PC-3 (cell line): ENCODE data around the gene TAP2. TPM values are rescaled to one million over a fixed set of nuclear protein-coding genes. Genes with fewer than 3 reads are reported as not detected.

ENCODE experiments used
- ATAC-seq: fragments of 200-7000 bp; cut with Tn5 transposase; 2 replicates; pipeline ENCODE4 v1.9.1; 2020; ENCODE audit warnings: mild to moderate bottlenecking, moderate library complexity
- BruUV-seq: library from RNA; stranded (reverse); fragments of 400-500 nt; replicated peaks from 2 replicates; lab custom pipeline; 2021; lab: Mats Ljungman, UMichigan
- CTCF ChIA-PET: fragments of 300-600 bp; sonication (Branson Sonifier 250); formaldehyde crosslinking; loops from one replicate; lab custom pipeline; 2022; ENCODE audit warnings: antibody characterized with exemption; lab: Charles Lee
- POLR2A ChIA-PET: fragments of 300-600 bp; sonication (Branson Sonifier 250); formaldehyde crosslinking; loops from one replicate; lab custom pipeline; 2022; ENCODE audit warnings: antibody characterized with exemption; ENCODE audit not compliant: unreplicated experiment; lab: Charles Lee
- DNase-seq: peaks from one replicate; pipeline ENCODE4 v3.0.0-alpha.2; 2015
- H2AFZ ChIP-seq: fragments of 300-600 bp; sonication (generic); 2 replicates; pipeline ENCODE4 v1.6.0; 2016; ENCODE audit warnings: antibody characterized with exemption, low read length
- H3F3A ChIP-seq: fragments of 300-600 bp; sonication (generic); one replicate; pipeline ENCODE4 v1.6.0; 2017; ENCODE audit warnings: antibody characterized with exemption, low read length, control low read depth, mild to moderate bottlenecking; ENCODE audit not compliant: unreplicated experiment
- H3K27ac ChIP-seq: fragments of 300-600 bp; sonication (generic); 2 replicates; pipeline ENCODE4 v1.5.1; 2016; ENCODE audit warnings: mild to moderate bottlenecking, low read length
- H3K27me3 ChIP-seq: fragments of 300-600 bp; sonication (generic); 2 replicates; pipeline ENCODE4 v1.6.1; 2016; ENCODE audit warnings: low read length, mixed read lengths
- H3K36me3 ChIP-seq: fragments of 300-600 bp; sonication (generic); 2 replicates; pipeline ENCODE4 v1.6.1; 2016; ENCODE audit warnings: low read depth, mixed run types, low read length, mixed read lengths
- H3K4me1 ChIP-seq: fragments of 300-600 bp; sonication (generic); 2 replicates; pipeline ENCODE4 v1.5.1; 2016; ENCODE audit warnings: low read length; ENCODE audit not compliant: insufficient read depth
- H3K4me2 ChIP-seq: fragments of 300-600 bp; sonication (generic); 2 replicates; pipeline ENCODE4 v1.6.0; 2016; ENCODE audit warnings: low read length
- H3K4me3 ChIP-seq: fragments of 300-600 bp; sonication (generic); 2 replicates; pipeline ENCODE4 v1.5.1; 2016; ENCODE audit warnings: mild to moderate bottlenecking, low read length, mixed read lengths
- H3K79me2 ChIP-seq: fragments of 300-600 bp; sonication (generic); 2 replicates; pipeline ENCODE4 v1.6.1; 2017; ENCODE audit warnings: low read length, mixed read lengths
- H3K9ac ChIP-seq: fragments of 300-600 bp; sonication (generic); 2 replicates; pipeline ENCODE4 v1.6.0; 2016; ENCODE audit warnings: mild to moderate bottlenecking, low read length
- H3K9me2 ChIP-seq: fragments of 300-600 bp; sonication (generic); replicated peaks from 2 replicates; pipeline ENCODE4 v1.6.1; 2016; ENCODE audit warnings: mixed run types, low read length, mixed read lengths
- H3K9me3 ChIP-seq: fragments of 300-600 bp; sonication (generic); 2 replicates; pipeline ENCODE4 v1.6.1; 2016; ENCODE audit warnings: low read length, mixed read lengths
- H4K20me1 ChIP-seq: fragments of 300-600 bp; sonication (generic); 2 replicates; pipeline ENCODE4 v1.6.1; 2016; ENCODE audit warnings: low read length, mixed read lengths
- CTCF ChIP-seq: fragments of 300-600 bp; sonication (generic); conservative IDR thresholded peaks from 2 replicates; pipeline ENCODE4 v1.5.1; 2017; ENCODE audit warnings: antibody characterized with exemption, low read depth, mild to moderate bottlenecking, low read length
- EZH2 ChIP-seq: fragments of 300-600 bp; sonication (generic); IDR thresholded peaks from one replicate; pipeline ENCODE4 v1.6.1; 2017; ENCODE audit warnings: antibody characterized with exemption, mild to moderate bottlenecking, low read length; ENCODE audit not compliant: unreplicated experiment
- EZH2phosphoT487 ChIP-seq: fragments of 300-600 bp; sonication (generic); IDR thresholded peaks from 2 replicates; pipeline ENCODE4 v1.6.1; 2018; ENCODE audit warnings: mild to moderate bottlenecking, antibody characterized with exemption, low read length, borderline replicate concordance
- intact Hi-C: fragments of 100-400 bp; cut with micrococcal nuclease; formaldehyde crosslinking; loops from 2 replicates; pipeline ENCODE4 v1.9.0; 2023
- total RNA-seq: library from RNA; depleted of rRNA; stranded (reverse); fragments of >200 nt; gene quantifications from 2 replicates; pipeline ENCODE4 v1.2.3, GENCODE V29; 2014

TAP2 gene
- total RNA-seq, 1 experiment from 2014 or later = 93.0 TPM

GRCh38 chr6:32868257-32868788 lies 29.8 kb upstream of the TAP2 start:
- H3K9me3 ChIP-seq = no peaks in the 10 kb centered on the region
- peaks cover 14% of the 10 kb centered on the region for H3K27me3 ChIP-seq
- H3K36me3 ChIP-seq = no peaks in the 10 kb centered on the region
- H2AFZ ChIP-seq = no peak overlapping the region
- intact Hi-C loops = loop anchor here (1.0 to 5.0 kb wide), 3 partner anchors 30 to 166 kb away; partner anchors contain the start of gene TAP2
- no peak overlapping the region for H3K9ac ChIP-seq
- no peaks in the 10 kb centered on the region for H3K9me2 ChIP-seq
- peak; percentile 87 for DNase-seq
- no TSS peak for BruUV-seq
- H3F3A ChIP-seq = no peaks in the 10 kb centered on the region
- no peaks in the 10 kb centered on the region for H3K79me2 ChIP-seq
- ChIA-PET POLR2A (interaction anchor here (0.7 to 1.4 kb wide), 2 partner anchors 15 to 30 kb away, joined by 3 to 7 read pairs; partner anchors contain the start of genes TAP1 and TAP2), CTCF (interaction anchor here (0.5 to 2.4 kb wide), 17 partner anchors 11 to 470 kb away, joined by 3 to 90 read pairs (median 5); partner anchors contain the start of genes HLA-DMA, PSMB9, TAP1 and TAP2)
- H3K4me3 ChIP-seq = no peak overlapping the region
- no peak overlapping the region for H3K27ac ChIP-seq
- no peak for TF ChIP-seq EZH2phosphoT487
- peak; percentile 97 for TF ChIP-seq CTCF
- no peaks in the 10 kb centered on the region for H3K4me1 ChIP-seq
- H4K20me1 ChIP-seq = no peaks in the 10 kb centered on the region
- peak; percentile 71 for ATAC-seq
- H3K4me2 ChIP-seq = no peak overlapping the region

DNA sequence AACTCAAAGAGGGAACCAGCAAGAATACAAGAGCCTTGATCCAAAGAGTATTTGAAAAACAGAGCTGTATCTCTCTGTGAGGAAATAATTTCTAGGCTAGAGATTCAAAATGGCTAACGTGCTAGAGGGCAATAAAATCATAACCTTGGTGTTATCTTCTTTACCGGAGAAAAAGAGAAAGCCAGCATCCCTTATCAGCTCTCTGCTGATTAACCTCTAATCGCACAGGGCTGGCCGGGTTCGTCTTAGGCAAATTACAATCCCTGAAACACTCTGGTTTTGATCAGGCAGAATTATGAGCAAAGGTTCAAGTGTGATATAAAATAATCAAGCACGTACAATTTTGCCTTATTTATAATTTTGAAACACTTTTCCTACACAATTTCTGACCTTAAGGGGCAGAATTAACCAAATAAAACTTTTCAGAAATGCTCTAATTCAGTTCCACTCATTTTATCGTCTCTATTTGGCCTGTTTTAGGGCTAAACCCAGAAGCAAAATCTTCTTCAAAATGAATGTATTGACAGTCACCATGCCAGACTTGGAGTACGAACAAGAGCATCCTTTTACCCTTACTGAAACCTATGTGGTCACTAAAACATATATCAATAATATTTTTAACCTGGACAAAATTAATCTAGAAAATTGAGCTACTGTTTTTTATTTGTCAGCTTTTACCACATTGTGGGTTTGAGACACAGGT lies 29.2 kb upstream of the TAP2 start:
- H2AFZ ChIP-seq = no peak overlapping the region
- H3F3A ChIP-seq = no peaks in the 10 kb centered on the region
- H3K27ac ChIP-seq = no peak overlapping the region
- no peak for TF ChIP-seq EZH2phosphoT487
- no peak for TF ChIP-seq CTCF
- no peak for TF ChIP-seq EZH2
- no peaks in the 10 kb centered on the region for H3K9me3 ChIP-seq
- intact Hi-C loops = loop anchor here (1.0 to 5.0 kb wide), 3 partner anchors 29 to 165 kb away; partner anchors contain the start of gene TAP2
- no peaks in the 10 kb centered on the region for H3K36me3 ChIP-seq
- no peak for DNase-seq
- no peak overlapping the region for H3K9ac ChIP-seq
- BruUV-seq = no TSS peak
- no peak for ATAC-seq
- H3K9me2 ChIP-seq = no peaks in the 10 kb centered on the region
- no peaks in the 10 kb centered on the region for H3K79me2 ChIP-seq
- no peaks in the 10 kb centered on the region for H3K4me1 ChIP-seq
- no peak overlapping the region for H3K4me3 ChIP-seq
- H3K4me2 ChIP-seq = no peak overlapping the region
- H3K27me3 ChIP-seq = peaks cover 14% of the 10 kb centered on the region
- ChIA-PET POLR2A (interaction anchor here (0.7 to 1.4 kb wide), 2 partner anchors 14 to 29 kb away, joined by 3 to 7 read pairs; partner anchors contain the start of genes TAP1 and TAP2), CTCF (interaction anchor here (0.7 to 2.4 kb wide), 16 partner anchors 10 to 439 kb away, joined by 3 to 90 read pairs (median 6); partner anchors contain the start of genes HLA-DMA, PSMB9, TAP1 and TAP2)
- no peaks in the 10 kb centered on the region for H4K20me1 ChIP-seq
